SH-SY5Y (cell line): Measurements from ENCODE around the gene TRIOBP.

ENCODE experiments used
- GATA2 ChIP-seq: IDR thresholded peaks from 2 replicates; pipeline ENCODE4 v1.6.1; 2011; ENCODE audit warnings: mild to moderate bottlenecking, low read depth, low read length
- GATA3 ChIP-seq: IDR thresholded peaks from 2 replicates; pipeline ENCODE4 v1.6.1; 2011; ENCODE audit warnings: low read depth, mild to moderate bottlenecking, low read length, moderate library complexity

The TRIOBP gene

DNA sequence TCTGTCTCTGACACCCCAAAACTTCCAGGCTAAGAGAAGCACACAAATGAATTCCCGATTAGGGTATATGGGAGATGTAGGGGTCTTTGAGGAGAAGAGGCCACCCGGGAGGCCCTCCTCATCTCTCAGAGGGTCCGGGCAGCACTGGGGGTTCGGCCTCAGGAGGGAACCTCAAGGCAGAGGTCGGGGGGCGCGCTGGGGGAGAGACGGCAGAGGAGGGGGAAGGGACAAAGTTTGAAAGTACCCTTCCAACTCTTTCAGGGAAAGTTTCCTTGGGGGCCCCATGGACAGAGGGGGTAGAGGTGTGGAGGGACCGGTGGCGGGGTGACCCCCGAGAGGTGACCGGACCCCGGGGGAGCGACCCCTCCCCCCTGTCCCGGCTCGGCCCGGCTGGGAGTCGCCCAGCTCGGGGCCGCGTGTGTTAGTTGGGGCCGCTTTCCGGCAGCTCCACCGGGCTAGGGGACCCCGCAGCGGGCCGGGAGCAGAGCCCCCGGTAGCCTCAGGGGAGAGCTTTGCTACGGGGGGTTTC lies 107.6 kb downstream of the TRIOBP start:
- TF ChIP-seq GATA2 (no peak), GATA3 (no peak)

DNA sequence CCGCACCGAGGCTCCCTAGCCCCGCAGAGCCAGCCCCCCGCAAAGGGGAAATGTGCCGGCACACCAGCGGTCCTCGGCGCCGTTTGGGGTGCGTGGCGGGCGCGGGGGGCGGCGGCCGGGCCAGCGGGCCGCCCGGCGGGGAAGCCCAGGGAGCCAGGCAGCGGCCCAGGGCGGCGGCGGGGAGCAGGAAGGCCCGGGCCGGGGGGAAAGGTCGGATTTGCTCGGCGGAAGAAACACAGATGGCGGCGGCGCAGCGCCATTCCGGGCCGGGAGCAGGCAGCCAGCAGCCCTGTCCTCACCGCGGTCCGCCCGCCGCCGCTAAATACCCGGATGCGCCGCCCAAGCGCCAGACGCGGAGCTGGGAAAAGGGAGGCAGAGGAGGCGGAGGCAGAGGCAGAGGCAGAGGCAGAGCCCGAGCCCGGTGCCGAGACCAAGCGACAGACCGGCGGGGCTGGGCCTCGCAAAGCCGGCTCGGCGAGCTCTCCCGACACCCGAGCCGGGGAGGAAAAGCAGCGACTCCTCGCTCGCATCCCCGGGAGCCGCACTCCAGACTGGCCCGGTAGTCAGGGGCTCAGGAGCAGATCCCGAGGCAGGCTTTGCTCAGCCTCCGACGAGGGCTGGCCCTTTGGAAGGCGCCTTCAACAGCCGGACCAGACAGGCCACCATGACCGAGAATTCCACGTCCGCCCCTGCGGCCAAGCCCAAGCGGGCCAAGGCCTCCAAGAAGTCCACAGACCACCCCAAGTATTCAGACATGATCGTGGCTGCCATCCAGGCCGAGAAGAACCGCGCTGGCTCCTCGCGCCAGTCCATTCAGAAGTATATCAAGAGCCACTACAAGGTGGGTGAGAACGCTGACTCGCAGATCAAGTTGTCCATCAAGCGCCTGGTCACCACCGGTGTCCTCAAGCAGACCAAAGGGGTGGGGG lies 108.3 kb downstream of the TRIOBP start:
- TF ChIP-seq GATA2 = no peak
- TF ChIP-seq GATA3 = no peak

DNA sequence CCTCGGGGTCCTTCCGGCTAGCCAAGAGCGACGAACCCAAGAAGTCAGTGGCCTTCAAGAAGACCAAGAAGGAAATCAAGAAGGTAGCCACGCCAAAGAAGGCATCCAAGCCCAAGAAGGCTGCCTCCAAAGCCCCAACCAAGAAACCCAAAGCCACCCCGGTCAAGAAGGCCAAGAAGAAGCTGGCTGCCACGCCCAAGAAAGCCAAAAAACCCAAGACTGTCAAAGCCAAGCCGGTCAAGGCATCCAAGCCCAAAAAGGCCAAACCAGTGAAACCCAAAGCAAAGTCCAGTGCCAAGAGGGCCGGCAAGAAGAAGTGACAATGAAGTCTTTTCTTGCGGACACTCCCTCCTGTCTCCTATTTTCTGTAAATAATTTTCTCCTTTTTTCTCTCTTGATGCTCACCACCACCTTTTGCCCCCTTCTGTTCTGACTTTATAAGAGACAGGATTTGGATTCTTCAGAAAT lies 109.0 kb downstream of the TRIOBP start:
- no peak for TF ChIP-seq GATA2
- no peak for TF ChIP-seq GATA3

DNA sequence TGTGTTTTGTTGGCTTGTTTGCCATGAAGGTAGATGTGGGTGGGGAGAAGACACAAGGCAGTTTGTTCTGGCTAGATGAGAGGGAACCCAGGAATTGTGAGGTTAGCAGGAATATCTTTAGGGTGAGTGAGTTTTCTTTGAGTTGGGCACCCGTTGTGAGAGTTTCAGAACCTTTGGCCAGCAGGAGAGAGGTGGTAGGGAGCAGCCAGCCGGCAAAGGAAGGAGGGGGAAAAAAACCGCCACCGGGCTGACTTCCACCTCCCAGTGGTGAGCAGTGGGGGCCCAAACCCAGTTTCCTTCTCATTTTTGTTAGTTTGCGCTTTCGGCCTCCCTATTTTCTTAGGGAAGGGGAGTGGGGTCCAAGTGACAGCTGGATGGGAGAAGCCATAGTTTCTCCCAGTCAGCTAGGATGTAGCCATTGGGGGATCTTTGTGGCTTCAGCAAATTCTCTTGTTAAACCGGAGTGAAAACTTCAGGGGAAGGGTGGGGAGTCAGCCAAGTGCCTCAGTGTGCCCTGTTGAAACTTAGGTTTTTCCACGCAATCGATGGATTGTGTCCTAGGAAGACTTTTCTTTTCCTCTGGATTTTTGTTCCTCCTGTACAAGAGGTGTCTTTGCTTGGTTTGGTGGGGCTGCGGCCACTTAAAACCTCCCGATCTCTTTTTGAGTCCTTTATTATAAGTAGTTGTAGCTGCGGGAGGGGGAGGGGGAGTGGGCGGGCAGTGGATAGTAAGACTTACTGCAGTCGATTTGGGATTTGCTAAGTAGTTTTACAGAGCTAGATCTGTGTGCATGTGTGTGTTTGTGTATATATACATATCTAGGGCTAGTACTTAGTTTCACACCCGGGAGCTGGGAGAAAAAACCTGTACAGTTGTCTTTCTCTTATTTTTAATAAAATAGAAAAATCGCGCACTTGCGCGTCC lies 109.8 kb downstream of the TRIOBP start:
- no peak for TF ChIP-seq GATA2
- TF ChIP-seq GATA3 = no peak

DNA sequence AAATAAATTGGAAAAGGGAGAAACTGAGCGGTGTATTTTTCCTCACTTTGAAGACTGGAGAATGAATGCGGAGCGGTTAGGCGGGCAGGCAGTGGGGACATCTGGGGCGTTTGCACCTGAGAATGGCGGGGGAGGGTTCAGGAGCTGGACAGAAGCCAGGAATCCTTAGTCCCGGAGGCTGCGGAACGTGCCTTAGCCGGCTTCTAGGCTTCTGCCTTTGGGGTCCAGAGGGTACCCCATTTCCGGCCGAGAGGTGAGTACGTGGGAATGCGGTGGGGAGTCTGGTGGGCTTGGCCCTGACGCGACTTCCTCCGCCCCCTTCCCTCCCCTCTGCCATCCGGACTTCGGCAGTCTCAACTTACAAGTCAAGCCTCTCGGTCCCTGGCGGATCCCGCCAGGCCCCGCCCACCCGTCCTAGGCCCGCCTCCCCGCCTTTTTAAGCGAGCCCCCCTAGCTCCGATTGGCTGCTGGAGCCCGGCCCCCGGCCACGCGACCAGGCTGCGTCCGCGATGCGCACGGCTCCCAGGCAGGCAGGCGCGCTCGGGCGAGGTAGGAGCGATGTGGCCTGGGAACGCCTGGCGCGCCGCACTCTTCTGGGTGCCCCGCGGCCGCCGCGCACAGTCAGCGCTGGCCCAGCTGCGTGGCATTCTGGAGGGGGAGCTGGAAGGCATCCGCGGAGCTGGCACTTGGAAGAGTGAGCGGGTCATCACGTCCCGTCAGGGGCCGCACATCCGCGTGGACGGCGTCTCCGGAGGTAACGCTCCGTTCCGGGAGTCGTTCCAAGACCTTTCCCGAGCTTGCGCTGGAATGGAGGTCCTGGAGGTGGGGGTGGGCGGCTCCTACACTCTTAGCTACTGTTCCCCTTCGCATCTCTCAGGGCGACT lies 110.8 kb downstream of the TRIOBP start, which contains the start of gene GCAT:
TSS of gene GCAT (plus strand) at position 525 of the 884 bp plus-strand sequence. CDS start at position 559, 34 bp downstream.
- TF ChIP-seq GATA2 (no peak), GATA3 (no peak)

DNA sequence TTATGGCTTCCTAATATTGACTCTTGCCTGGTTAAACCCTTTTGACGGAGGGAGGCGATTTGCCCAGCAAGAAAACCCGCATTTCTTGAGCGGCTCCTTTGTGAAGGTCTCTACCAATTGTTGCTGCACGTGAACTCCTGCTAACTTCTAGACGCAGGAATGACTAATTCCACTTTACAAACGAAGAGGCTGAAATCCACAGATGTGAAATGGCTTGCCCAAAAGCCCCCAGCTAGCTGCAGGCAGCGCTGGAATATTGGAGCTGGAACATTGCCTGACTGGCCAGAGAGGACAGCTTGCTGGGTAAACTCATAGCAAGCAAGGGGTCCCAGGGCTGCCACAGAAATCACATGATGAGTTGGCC lies 111.4 kb downstream of the TRIOBP start:
- TF ChIP-seq GATA2 = no peak
- TF ChIP-seq GATA3 = no peak

DNA sequence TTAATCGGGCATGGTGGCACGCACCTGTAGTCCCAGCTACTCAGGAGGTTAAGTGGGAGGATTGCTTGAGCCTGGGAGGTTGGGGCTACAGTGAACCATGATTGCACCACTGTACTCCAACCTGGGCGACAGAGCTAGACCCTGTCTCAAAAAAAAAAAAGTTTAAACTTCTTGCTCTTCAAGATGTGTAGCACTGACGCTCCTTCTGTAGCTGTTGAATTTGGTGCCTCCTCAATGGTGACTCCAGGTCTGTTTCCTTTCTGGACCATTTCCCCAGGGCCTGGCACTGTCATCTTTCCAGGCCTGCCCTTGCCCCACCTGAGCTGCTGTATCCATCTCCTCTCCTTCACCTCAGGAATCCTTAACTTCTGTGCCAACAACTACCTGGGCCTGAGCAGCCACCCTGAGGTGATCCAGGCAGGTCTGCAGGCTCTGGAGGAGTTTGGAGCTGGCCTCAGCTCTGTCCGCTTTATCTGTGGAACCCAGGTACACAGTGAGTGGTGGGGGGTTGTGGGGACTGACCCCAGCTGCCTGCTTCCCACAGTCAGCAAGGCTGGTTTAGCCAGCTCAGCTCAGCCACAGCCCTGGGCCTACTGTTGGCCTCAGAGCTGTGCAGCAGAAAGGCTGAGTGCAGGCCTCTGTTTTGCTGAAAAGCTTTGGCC lies 113.0 kb downstream of the TRIOBP start:
- TF ChIP-seq GATA2 (no peak), GATA3 (no peak)

DNA sequence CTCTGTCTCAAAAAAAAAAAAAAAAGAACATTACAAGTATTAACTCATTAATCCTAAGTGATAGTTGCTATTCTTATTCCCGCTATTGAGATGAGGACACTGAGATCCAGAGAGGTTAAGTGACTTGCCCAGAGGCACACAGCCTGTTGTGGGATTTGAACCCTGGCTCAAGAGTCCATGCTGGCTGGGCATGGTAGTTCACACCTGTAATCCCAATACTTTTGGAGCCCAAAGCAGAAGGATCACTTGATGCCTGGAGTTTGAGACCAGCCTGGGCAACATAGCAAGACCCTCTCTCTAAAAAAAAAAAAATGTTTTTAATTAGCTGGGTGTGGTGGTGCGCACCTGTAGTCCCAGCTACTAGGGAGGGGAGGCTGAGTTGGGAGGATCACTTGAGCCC lies 115.0 kb downstream of the TRIOBP start:
- no peak for TF ChIP-seq GATA3
- TF ChIP-seq GATA2 = no peak

DNA sequence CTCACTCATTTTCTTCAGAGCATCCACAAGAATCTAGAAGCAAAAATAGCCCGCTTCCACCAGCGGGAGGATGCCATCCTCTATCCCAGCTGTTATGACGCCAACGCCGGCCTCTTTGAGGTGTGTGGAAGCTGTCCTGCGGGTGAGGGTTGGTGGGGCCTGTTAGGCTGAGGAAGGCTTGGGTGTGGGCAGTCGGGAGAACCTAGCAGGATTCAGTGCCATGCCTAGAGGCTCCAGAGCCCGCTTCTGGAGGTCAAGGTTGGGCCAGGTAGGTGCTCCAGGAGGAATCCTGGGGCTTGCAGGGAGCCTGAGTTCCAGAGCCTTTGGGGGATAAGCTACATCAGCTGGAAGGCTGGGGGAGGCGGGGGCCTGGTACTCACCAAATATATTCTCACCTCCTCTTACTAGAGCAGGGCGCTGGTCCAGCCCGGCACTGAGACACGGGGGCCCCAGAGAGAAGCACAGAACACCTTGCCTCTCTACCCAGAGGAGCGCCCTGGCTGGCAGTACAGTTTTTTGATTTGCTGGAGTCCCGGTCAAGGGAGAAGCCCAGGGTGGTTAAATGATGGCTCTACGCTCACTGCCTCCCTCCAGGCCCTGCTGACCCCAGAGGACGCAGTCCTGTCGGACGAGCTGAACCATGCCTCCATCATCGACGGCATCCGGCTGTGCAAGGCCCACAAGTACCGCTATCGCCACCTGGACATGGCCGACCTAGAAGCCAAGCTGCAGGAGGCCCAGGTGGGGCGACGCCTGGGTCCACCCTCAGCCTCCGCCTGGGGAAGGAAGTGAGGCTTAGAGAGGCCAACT lies 116.2 kb downstream of the TRIOBP start:
- TF ChIP-seq GATA3 (no peak), GATA2 (no peak)

DNA sequence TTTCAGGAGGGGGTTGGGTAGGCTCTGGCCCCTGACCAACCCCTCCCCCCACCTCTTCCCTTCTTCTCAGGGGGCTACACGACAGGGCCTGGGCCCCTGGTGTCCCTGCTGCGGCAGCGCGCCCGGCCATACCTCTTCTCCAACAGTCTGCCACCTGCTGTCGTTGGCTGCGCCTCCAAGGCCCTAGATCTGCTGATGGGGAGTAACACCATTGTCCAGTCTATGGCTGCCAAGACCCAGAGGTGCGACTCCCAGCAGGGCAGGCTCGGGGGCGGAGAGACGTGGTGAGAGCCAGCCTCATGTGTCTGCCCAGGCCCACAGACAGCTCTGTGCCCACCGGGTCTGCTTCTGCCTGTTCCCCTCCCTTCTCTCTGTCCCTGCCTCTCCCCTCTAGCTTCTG lies 118.7 kb downstream of the TRIOBP start:
- no peak for TF ChIP-seq GATA3
- no peak for TF ChIP-seq GATA2

DNA sequence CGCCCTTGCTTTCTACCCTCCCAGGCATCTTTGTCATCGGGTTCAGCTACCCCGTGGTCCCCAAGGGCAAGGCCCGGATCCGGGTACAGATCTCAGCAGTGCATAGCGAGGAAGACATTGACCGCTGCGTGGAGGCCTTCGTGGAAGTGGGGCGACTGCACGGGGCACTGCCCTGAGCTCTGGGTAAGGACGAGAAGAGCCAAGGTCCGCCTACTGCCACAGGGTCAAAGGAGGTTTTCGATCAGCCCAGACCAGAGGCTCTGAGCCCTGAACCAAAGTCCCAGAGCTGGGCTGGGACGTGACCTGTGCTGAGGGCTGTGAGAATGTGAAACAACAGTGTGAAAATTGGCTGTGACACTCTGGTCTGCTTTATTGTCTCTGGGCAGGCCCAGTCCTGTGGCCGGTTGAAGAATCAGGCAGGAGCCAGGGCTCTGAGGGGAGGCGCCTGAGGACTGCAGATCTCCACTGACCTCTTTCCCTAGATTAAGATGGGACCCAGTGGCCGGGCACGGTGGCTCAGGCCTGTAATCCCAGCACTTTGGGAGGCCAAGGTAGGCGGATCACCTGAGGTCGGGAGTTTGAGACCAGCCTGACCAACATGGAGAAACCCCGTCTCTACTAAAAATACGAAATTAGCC lies 119.8 kb downstream of the TRIOBP start:
- TF ChIP-seq GATA3 = no peak
- TF ChIP-seq GATA2 = no peak
